Measurements from ENCODE around the gene PROZ.
A peak's percentile ranks its signal among the peaks of the same experiment; 100 is the strongest.

PROZ gene

GRCh38 chr13:113187263-113187669, 28.8 kb downstream of the PROZ start:
- peak; percentile 98 for DNase-seq
- in situ Hi-C loops (cut with HindIII; ENCODE audit: low pct_ligation_motif_present, low pct_unique_long_range_greater_than_20kb, low sequenced_read_pairs) = no loop called here

DNA sequence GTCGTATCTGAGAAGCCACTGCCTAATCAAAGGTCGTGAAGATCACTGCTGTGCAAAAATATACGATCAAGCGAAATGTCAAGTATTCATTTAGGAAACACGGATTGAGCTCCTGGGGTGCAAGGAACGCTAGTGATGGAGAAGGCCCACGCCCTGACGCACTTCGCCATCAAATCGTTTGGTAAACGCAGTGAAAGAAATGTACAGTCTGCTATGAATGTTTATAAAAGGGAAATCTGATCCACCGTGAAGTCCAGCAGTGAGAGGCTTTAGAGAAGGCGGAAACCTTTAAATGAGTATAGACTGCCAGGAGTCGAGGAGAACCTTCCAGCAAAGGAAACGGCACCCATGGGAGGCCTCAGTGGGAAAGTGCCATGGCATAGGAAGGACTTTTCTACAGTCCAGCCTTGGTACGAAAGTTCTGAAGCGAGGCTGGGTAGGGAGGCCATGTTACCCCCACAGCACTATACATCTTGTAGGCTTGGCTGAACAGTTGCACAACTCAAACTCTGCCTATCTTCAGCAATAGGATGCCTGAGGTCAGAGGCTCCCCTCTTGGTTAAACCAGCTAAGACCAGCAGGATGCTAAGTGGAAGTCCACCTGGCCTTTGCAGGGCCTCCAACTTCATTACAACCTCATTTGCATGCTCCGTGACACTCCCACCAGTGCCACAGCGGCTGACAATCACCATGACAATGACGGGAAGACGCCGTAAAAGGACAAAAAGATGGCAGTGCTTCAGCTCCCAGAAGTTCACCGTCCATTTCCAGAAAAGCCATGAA, 29.6 kb downstream of the PROZ start:
- in situ Hi-C loops (cut with HindIII; ENCODE audit: low pct_ligation_motif_present, low pct_unique_long_range_greater_than_20kb, low sequenced_read_pairs) = no loop called here
- no peak for DNase-seq

DNA sequence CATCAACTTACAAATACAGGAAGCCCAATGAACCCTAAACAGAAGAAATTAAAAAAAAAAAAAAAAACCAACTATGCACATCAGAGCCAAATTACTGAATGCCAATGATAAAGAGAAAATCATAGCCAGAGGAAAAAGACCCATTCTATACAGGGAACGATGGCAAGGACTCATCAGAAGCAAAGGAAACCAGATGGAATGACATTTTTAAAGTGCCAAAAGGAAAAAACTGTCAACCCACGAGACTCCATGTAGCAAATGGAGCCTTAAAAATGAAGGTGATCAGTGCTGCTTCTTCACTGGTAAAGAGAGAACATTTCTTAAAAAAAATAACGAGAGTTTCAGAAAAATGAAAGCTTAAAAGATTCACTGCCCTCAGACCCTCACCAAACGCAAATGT, 31.7 kb downstream of the PROZ start:
- DNase-seq = no peak
- in situ Hi-C loops (cut with HindIII; ENCODE audit: low pct_ligation_motif_present, low pct_unique_long_range_greater_than_20kb, low sequenced_read_pairs) = no loop called here

DNA sequence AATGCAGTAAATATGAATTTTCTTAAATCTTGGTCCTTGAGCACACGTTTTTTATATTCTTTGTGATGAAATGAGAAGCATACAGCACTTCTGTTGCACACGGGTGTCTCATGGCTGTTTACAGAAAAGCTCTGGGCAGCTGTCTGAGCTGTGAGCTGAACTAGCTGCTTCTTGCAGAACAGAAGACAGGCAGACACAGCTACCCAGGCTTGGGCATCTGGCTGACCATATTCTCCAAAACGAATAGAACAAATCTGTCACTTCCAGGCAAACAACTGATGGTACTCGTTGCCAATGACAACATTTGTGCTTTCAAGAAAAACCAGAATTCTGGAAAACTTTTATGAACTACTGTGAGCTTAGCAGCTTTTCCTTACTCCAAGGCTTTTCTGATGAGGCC, 33.8 kb downstream of the PROZ start:
- in situ Hi-C loops (cut with HindIII; ENCODE audit: low pct_ligation_motif_present, low pct_unique_long_range_greater_than_20kb, low sequenced_read_pairs) = no loop called here
- DNase-seq = no peak

- no peak for DNase-seq
- in situ Hi-C loops (cut with HindIII; ENCODE audit: low pct_ligation_motif_present, low pct_unique_long_range_greater_than_20kb, low sequenced_read_pairs) = no loop called here
These were observed 34.5 kb downstream of the PROZ start for GRCh38 chr13:113192902-113193301.

DNA sequence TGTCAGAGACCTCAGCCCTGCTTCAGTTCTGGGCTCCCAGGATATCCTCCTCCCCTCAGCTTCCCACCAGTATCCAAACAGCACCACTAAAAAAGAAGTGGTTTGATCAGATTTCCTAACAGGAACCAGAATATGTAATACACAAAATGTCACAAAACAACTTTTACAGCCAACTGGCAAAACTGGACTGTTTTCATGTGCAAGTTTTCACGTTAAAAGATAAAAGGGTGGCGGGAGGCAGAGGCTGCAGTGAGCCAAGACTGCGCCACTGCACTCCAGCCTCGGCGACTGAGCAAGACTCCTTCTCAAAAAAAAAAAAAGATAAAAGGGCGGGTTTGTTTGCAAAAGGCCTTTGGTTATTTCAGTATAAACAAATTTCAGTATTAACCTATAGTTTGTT, 36.9 kb downstream of the PROZ start:
- in situ Hi-C loops (cut with HindIII; ENCODE audit: low pct_ligation_motif_present, low pct_unique_long_range_greater_than_20kb, low sequenced_read_pairs) = no loop called here
- DNase-seq = no peak

DNA sequence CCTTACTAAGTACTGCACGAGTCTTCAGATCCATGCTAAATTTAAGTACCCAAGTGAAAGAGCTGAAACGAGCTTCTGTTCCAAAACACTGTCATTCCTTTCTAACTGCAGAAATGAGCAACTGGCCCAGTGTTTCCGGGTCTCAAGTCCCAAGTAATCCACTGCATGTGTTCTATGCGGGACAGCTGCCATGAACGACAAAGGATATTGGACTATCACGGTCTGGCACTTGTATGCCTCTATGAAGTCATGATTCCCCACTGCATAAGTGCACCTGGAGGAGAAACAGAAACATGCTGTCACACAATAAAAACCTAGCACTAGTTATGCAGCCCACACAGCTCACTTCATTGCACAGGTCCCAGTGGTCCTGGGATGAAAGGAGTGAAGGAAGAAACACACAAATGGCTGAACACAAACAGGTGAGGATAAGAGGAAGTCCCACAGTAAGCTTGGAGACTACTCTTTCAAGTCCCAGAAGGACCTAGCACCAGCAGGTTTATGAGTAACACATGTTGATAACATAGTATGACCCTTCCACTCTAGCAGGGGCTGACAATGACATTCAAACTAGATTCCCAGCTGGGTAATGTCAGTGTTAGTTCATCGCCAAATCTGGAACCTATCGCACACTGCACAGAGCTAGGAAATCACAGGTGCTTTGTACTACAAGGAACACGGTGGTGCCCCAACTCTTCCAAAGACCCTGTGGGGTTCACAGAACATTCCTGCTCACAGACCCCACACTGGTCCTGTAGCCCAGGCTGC, 38.7 kb downstream of the PROZ start:
- in situ Hi-C loops (cut with HindIII; ENCODE audit: low pct_ligation_motif_present, low pct_unique_long_range_greater_than_20kb, low sequenced_read_pairs) = no loop called here

DNA sequence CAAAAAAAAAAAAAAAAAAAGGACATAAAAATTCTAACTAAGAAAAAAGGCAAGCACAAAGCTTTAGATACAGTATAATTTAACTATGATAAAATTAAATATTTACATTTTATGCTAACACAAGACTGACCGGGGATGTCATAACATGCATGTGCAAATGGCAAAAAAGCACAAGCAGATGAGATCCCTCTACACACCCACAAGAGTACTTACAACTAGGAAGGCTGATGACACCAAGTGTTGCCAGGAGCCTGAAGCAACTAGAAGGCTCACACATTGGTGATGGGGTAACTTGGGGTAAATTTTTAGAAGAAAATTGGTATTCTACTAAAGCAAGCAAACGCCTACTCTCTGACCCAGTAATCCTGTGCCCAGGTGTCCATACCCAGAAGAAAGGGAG, 43.4 kb downstream of the PROZ start:
- in situ Hi-C loops (cut with HindIII; ENCODE audit: low pct_ligation_motif_present, low pct_unique_long_range_greater_than_20kb, low sequenced_read_pairs) = no loop called here

More for the DNA sequence above, 38.7 kb downstream of the PROZ start:
- no peak for DNase-seq

GRCh38 chr13:113202912-113203311, 44.5 kb downstream of the PROZ start:
- DNase-seq = no peak
- in situ Hi-C loops (cut with HindIII; ENCODE audit: low pct_ligation_motif_present, low pct_unique_long_range_greater_than_20kb, low sequenced_read_pairs) = no loop called here

More for the DNA sequence above, 43.4 kb downstream of the PROZ start:
- no peak for DNase-seq

GRCh38 chr13:113203507-113204377, 45.3 kb downstream of the PROZ start:
- in situ Hi-C loops (cut with HindIII; ENCODE audit: low pct_ligation_motif_present, low pct_unique_long_range_greater_than_20kb, low sequenced_read_pairs) = no loop called here
- no peak for DNase-seq

GRCh38 chr13:113204378-113204734, 45.9 kb downstream of the PROZ start:
- no peak for DNase-seq
- in situ Hi-C loops (cut with HindIII; ENCODE audit: low pct_ligation_motif_present, low pct_unique_long_range_greater_than_20kb, low sequenced_read_pairs) = no loop called here

DNA sequence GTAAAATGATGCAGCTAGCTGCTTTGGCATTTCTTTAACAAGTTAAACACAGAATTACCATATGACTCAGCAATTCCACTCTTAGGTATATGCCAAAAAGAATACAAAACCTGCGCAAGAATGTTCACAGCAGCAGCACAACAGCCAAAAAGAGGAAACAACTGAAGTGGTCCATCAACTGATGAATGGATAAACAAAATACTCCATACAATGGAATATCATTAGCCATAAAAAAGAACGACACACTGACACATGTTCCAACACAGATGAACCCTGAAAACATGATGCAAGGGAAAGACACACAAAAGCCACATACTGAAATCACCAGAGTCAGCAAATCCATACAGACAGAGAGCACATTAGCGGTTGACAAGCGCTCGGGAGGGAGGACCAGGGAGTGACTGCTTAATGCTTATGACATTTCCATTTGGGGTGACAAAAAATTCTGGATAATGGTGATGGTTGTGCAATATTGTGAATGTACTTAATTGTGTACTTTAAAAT, 47.0 kb downstream of the PROZ start:
- no peak for DNase-seq
- in situ Hi-C loops (cut with HindIII; ENCODE audit: low pct_ligation_motif_present, low pct_unique_long_range_greater_than_20kb, low sequenced_read_pairs) = no loop called here

DNA sequence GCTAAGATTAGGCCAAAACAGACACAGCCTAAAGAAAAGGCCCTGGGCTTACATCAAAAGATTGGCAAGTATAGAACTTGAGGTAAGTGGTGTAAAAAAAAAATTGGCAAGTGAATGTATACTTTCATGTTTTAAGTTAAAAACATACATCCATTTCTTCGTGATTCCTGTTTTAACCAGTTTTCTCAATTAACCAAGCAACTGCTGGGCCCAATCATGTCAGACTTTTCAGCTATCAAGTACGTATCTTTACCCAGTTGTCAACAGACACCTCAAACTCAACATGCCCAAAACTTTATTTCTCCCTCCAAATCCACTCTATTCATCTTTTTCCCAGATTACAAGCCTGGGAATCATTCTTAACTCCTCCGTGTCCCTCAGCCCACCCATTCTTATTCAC, 49.0 kb downstream of the PROZ start:
- DNase-seq = no peak
- in situ Hi-C loops (cut with HindIII; ENCODE audit: low pct_ligation_motif_present, low pct_unique_long_range_greater_than_20kb, low sequenced_read_pairs) = no loop called here

DNA sequence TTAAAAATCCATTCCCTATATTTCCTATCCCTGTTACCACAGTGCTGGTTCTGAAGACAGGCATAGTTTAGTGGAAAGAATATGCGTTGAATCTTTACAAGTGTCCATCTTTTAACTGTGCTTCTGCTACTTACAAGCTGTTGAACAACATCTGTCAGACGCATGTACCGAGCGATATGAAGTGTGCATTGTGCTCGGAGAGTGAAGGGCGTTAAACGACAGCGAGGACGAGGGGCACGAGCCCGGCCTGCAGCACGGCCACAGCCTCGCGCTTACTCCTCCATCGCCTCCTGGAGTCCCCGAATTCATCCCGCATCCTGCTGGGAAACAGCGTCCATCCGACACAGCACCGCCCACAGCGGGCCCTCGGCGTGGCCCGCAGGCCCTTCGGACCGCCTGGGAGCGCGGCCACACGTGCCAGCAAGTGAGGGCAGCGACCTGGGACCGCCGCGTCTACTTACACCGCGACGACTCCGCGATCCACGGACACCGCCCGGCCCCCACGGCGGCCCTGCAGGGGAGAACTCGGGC, 49.5 kb downstream of the PROZ start:
- DNase-seq = peak; percentile 39
- in situ Hi-C loops (cut with HindIII; ENCODE audit: low pct_ligation_motif_present, low pct_unique_long_range_greater_than_20kb, low sequenced_read_pairs) = no loop called here

GRCh38 chr13:113208421-113209335, 50.2 kb downstream of the PROZ start, which contains the start of gene PCID2:
TSS of gene PCID2 (minus strand) at chr13:113208669. CDS start at chr13:113208634, 35 bp downstream.
- in situ Hi-C loops (cut with HindIII; ENCODE audit: low pct_ligation_motif_present, low pct_unique_long_range_greater_than_20kb, low sequenced_read_pairs) = no loop called here
- peak; percentile 88 for DNase-seq

GRCh38 chr13:113209336-113209758, 50.9 kb downstream of the PROZ start, which contains the start of gene CUL4A:
TSS of gene CUL4A (plus strand) at chr13:113209613. CDS start at chr13:113209628, 15 bp downstream.
- in situ Hi-C loops (cut with HindIII; ENCODE audit: low pct_ligation_motif_present, low pct_unique_long_range_greater_than_20kb, low sequenced_read_pairs) = no loop called here
- DNase-seq = peak; percentile 71

DNA sequence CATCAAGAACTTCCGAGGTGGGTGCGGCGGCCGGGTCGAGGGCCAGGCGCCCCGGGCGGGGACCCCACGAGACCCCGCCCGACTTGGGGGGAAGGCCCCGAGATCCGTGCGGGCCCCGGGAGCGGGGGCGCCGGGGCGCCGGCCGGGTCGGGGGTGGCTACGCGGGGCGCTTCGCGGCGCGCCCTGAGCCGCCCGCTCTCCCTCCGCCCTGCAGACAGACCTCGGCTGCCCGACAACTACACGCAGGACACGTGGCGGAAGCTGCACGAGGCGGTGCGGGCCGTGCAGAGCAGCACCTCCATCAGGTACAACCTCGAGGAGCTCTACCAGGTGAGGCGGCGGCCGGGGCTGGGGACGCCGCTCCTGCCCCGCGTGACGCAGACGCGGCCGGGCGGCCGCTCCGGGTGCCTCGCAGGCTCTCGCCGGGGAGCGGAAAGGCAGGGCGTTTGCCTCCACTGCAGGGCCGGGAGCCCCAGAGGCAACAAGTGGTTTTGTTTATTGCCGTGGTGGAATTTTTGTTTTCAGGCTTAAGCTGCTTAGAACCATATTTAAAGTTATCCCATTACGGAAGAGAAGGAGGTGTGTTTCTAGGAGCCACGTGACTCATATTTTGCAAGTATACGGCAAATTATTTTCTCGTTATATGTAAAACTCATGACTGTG, 51.4 kb downstream of the PROZ start:
- DNase-seq = peak; percentile 47
- in situ Hi-C loops (cut with HindIII; ENCODE audit: low pct_ligation_motif_present, low pct_unique_long_range_greater_than_20kb, low sequenced_read_pairs) = no loop called here

Measured in ACHN (cell line).